ENCODE measurements around the gene CRABP2. TPM values are rescaled to one million over a fixed set of nuclear protein-coding genes. Genes with fewer than 3 reads are reported as not detected.
A peak's percentile ranks its signal among the peaks of the same experiment; 100 is the strongest.

CRABP2 gene
- total RNA-seq = 1 to 10 TPM; 1.5 TPM
- long read RNA-seq = 0 reads

DNA sequence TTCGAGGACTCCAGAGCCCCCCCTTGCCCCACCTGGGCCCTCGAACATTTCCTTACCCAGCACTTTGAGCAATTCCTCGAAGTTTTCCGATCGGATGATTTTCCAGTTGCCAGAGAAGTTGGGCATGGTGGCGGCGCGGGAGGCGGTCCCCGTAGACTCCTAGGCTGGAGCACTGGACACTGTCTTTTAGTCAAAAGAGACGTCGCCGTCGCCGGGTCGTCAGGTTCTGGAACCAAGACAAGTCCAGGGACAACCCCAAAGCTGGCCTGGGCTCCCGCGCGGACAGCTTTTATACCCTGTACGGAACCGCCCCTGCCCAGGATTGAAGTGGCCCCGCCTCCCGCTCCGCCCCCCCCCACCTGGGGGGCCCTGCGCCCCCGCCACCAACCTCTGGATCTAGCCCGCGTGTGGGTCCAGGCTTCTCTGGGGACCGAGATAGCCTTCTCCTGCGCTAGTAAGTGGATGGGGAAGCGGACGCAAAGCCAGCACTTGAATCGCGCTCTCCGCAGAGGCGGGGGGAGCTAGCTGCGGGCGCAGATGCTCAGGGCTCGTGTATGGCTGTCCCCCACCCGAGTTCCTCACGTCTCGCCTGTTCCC, at the start of gene CRABP2:
Gene CRABP2 (minus strand): TSS at position 263 of the 597 bp plus-strand sequence. CDS start 137 bp downstream, at position 126.
- intact Hi-C loops (cut with DNase I) = no loop called here

DNA sequence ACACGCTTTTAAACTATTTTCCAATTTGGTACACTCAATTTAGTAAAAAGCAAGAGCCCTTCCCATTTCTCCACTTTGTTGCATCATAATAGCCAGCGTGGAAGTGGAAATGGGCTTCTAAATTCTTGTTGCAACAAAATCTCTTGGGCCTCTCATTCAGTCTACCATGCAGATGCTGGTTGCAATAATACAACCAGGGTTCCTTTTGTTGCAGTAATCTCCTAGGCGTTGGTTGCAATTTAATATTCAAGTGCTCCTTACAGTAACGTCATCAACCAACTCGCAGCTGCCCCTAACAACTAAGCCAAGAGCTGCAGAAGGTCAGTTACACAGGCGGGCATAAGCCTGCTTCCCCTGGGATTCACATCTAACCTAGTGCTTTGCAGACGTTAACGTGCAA, 48.8 kb upstream of the CRABP2 start:
- intact Hi-C loops (cut with DNase I) = no loop called here
- DNase-seq (no peak), ATAC-seq (no peak)

More for the DNA sequence above, at the start of gene CRABP2:
- DNase-seq (no peak), ATAC-seq (peak; percentile 5 to 8)

DNA sequence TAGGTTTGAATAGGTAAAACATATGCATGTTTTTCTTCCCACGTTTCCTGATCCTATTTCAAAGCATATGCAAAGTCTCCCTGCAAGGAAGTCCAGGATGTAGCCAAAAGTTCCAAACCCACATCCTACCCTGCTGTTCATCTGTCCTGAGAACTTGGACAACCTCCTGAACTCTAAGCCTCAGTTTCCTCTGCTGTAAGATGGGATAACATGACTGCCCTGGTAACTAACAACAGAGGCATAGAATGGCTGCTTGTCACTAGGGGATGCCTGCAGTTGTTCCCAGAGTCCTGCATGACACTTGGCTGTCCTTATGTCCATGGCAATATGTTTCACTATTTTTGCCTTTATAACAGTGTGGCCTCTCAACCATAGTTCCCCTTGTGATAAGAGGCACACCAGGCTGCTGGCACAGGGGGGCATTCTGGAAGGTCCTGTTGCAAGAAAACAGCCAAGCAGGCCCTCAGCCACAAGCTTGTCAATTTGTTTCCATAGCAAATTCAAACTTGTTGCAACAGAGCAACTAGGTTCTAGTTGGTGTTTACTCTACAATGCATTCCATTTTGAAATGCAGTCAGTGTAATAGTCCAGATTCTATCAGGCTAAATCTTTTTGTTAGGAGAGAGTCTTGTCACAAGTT, 47.6 kb upstream of the CRABP2 start:
- intact Hi-C loops (cut with DNase I) = no loop called here
- DNase-seq (no peak), ATAC-seq (no peak)

DNA sequence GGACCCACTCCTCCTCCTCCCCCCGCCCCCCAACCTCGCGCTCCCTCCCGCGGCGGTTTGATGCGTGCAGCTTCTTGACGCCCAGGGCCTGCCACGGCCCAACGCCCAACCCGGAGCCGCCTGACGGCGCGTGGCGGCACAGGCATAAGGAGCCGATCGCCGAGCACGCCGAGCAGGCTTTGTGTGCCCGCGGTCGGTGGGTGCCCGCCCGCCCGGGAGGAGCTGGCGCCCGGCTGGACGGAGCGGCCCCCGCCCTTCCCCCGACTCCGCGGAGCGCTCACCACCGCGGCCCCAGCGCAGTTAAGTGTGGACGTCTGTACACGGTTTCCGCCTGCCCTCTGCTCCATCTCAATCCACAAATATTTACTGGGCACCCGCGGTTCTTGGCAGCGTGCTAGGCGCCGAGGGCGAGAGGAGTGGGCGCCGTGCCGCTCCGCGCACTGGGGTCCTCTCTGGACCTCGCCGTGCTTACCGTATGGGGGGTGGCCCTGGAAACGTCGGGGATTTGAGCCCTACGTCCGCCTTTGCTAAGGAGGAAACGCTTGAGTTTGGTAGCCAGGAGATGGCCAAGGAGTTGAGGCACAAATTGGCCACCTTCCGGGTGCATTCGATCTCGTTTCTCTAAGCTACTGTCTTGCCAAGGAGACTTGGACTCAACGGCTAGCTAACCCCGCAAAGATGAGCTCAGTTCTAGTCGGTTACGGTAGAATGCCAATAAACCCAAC, 46.5 kb upstream of the CRABP2 start:
- intact Hi-C loops (cut with DNase I) = loop anchor here in 1 of 2 donors (2.0 kb wide), 1 partner anchor 15 kb away; the partner anchor contains the start of gene PRCC
- ATAC-seq (peak; percentile 81 to 84), DNase-seq (peak; percentile 98)

DNA sequence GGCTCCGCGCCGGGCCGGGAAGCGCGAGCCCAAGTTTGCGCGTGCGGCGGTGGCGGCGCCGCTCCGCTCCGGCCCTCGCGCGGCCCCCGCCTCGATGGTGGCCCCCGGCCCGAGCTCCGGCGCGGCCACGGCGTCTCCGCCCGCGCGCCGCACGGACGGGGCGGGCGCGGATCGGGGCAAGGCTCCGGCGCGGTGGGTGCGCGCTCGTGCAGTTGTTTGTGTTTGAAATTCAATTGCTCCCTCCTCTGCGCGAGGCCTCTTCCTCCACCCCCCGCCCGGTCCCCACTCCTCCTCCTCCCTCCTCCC, 46.0 kb upstream of the CRABP2 start, which contains the start of gene HDGF:
Gene HDGF (minus strand): TSS at position 225 of the 306 bp plus-strand sequence. CDS start 246 bp downstream, outside the sequence.
- ATAC-seq = no peak
- intact Hi-C loops (cut with DNase I) = loop anchor here in 1 of 2 donors (2.0 kb wide), 1 partner anchor 15 kb away; the partner anchor contains the start of gene PRCC
- DNase-seq = no peak

DNA sequence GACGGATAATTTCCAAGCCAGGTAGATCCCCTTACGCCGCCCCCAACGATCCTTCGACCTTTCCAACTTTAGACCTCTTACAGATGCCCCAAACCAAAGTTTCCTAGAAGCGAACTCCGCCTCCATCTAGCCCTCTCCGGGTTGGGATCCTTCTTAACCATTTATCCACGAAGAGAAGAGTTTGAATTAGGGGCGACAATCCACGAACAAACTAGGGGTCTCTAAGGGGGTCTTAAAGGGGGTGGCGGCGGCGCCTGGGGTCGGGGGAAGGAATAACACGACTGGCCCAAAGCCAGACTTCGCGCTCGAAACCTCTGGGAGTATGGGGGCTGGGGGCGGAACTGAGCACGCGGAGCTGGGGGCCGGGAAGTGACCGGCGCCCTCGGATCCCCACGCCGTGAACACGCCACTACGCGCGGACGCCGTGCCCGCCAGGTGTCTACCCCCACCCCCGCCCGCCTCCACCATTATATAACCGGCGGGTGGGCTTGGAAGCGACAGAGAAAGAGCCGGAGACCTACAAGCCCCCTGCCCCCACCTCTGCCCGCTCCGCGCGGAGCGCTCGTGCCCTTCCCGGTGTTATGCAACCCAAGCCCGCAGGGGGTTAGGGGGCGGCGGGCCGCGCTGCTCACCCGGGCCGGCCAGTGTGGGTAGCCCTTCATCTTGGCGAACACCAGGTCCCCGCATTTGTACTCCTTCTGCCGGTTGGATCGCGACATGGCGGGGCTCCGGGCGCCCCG, 45.5 kb upstream of the CRABP2 start:
- DNase-seq (peak; percentile 66), ATAC-seq (peak; percentile 1 to 13)
- intact Hi-C loops (cut with DNase I) = loop anchor here in 1 of 2 donors (2.0 kb wide), 1 partner anchor 16 kb away; the partner anchor contains the start of gene PRCC

DNA sequence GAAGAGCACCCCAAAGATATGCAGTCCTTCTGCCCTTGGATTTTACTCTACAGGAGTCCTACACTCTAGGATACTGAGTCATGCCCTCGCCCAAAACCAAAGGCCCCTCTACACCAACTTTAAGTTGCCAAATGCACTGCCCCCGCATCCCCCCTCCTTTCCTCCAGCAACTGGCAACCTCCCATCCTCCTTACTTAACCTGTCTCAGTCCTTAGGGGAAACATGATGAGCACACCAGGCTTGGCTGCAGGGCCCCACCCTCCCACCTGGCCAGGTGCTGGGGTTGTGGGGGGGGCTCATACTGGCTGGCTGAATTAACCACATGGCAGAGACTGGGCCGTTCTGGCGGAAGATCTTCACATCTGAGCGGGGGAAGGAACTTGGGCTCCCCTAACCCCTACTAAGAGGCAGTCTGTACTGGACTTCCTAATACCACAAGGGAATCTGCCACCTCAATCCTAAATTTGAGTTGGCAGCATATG, 44.8 kb upstream of the CRABP2 start:
- intact Hi-C loops (cut with DNase I) = loop anchor here in 1 of 2 donors (2.0 kb wide), 1 partner anchor 17 kb away; the partner anchor contains the start of gene PRCC
- ATAC-seq (no peak), DNase-seq (no peak)

DNA sequence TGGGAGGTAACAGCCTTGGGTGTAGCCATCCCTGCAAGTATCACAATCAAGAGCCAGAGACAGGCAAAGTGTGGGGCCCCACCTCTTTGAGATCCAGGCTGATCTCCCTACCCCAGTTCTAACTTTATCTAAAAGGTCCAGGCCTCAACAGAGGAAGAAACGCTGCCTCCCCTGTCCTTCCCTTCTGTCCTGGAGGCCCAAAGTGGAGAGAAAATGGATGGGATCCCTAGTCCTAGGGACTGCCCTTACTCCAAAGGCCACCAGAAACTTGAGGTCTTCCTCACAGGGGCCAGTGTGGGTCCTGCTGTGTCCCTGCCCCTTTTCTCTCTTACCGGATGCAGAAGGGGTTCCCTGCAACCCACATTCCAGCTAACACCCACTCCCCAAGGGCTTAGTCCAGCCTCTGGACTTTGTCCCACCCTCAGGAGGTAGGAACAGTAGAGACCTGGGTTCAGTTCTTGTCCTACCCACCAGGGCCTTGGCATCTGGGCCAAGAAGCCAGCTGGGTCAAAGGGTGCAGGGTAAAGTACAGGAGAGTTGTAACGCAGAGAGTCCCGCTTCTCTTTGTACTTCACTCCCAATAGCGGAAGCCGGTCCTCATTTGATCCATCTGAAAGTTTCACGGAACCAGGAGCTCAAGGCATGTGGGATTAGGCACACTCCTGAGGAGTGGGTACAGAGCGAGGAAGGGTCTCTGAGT, 44.2 kb upstream of the CRABP2 start:
- intact Hi-C loops (cut with DNase I) = loop anchor here in 1 of 2 donors (2.0 kb wide), 1 partner anchor 17 kb away; the partner anchor contains the start of gene PRCC
- ATAC-seq = no peak
- no peak for DNase-seq

DNA sequence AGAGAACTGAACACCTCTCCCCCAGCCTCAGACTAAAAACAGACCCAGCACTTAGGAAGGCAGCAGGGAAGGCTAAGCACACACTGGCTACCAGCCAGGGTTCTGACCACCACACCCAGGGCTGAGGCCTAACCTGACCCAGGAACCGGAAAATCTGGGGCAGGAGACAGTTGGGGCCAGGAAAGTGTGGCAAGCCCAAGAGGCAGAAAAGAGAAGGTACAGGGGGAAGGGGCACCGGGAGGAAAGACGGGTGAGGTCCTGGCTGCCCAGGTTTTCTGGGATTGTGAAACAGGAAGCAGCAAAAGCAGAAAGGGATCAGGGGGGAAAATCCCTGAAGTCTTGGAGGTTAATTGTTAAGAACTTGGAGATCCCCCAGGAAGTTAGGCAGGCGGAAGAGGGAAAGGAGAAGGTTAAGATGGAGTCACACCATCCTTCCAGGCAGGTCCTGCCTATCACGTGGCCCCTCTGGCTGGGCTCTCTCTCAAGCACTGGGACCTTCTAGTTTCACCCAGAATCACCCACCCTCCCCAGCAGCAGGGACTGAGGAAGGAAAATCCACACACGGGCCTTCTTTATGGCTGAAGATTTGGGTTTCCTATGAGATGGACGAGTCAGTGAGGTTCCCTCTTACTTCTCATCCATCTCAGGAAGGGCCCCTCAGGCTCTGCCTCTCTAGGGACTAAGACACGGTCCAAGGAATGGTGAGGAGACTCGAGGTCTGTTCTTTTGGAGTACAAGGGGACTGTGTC, 43.5 kb upstream of the CRABP2 start:
- DNase-seq = peak; percentile 80
- intact Hi-C loops (cut with DNase I) = no loop called here
- ATAC-seq = peak in 1 of 2 donors; percentile 12

DNA sequence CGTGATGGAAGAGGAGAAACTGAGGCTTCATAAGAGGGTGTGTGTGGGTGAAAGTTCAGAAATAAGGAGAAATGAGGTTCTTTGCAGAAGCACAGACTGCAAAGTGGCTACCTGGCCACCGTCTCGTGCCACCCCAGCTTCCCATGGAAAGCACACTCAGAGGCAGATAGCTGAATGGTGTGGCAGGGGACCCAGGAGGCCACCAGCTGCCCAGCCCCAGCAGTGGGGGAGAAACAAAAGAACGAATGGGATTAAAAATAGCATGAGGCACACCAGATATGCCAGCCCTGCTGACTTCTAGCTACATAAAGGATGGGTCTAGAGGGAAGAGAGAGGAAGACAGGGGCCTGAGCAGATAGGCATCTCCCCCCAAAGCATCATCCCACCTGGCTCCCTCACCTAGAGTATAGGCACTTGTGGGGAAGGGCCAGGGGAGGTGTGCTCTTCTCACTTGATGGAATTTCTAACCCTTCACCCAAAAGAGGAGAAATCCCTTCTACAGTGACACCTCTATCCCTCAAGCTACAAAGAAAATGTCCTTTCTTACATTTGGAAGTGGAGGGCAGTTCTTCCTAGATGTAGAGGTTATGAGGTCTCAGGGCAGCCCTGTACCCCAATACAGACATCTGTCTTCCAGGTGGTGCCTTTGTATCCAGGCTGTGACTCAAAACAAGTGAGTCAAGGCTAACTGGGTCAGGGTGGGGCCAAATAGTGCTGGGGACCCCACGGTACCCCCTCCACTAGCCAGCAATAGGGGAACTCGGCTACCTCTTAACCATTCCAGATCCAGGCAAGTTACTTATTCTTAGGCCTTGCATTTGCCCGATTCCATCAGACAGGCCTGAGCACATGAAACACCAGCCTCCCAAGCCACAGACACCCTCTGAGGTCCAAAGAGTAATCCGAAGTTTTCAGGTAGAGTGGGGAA, 42.6 kb upstream of the CRABP2 start:
- DNase-seq (no peak), ATAC-seq (no peak)
- intact Hi-C loops (cut with DNase I) = no loop called here

DNA sequence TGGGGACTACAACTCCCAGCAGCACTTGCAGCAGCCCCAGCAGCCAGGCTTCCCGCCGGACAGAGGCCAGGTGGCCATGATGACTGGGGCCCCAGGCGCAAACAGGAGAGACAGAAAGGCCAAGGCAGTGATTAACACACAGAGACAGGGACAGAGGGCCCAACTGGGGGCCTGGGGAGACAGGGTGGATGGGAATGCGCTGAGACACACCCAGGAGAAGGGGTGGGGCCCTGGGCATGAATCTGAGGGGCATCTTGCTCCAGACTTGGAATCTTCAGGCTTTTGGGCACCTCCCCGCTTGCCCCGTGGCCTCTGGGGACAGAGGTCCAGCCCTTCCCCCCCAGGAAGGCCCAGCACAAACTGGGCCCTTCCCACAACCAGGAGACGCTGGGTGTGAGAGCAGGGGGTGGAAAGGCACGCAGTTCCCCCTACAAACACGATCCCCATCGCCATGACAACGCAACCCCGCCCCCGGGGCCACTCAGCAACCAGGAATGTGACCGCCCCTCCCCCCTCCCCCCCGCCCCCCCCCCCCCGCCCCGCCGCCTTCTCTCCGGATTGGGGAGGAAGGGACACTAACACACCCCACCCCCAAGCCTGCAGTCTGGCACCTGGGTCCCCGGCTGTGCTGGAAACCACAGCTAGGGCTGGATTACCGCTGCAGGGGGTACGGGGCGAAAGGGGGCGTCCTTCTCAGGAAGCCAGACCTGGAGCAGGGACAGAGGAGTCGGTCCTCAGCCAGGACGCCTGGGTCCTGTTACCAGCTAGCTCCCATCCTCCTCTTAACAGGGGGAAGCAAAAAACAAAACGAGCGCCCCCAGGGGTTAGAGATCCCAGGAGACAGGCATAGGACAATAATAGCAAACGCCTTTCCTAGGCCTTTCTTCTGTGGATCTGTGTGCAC, 41.6 kb upstream of the CRABP2 start:
- intact Hi-C loops (cut with DNase I) = no loop called here

DNA sequence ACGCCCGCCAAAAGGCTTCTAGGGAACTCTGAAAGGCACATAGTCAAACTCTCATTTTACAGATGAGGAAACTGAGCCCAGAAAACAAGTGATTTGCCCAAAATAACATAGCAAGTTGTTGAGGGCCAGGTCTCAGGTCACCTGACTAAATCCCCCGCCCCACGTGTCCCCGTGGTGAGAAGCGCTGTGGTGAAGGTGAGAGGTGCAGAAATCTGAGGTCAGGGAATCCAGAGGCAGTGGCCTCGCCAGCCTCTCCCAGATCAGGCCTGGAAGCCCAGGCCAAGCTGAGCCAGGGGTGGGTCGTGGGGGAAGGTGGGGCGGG, 41.0 kb upstream of the CRABP2 start:
- intact Hi-C loops (cut with DNase I) = no loop called here
- DNase-seq (no peak), ATAC-seq (no peak)

More for the DNA sequence above, 41.6 kb upstream of the CRABP2 start:
- DNase-seq = peak; percentile 96
- peak; percentile 71 to 72 for ATAC-seq

DNA sequence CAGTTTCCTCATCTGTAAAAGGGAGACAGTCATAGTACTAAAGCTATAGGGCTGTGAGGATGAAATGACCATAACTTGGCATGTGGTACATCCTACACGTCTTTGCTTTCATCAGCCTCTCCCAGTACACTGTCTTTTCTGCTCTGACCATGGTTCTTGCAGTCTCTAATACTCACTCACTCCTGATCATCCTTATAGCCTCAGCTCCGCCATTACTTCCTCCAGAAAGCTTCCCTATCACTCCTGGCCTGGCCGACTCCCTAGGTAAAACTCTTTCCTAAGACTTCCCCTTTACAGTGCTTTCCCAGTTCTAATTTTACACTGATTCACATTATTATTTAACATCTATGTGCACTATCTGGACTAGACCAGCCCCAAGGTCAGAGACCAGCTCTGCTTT, 40.5 kb upstream of the CRABP2 start:
- DNase-seq (no peak), ATAC-seq (no peak)
- intact Hi-C loops (cut with DNase I) = no loop called here

DNA sequence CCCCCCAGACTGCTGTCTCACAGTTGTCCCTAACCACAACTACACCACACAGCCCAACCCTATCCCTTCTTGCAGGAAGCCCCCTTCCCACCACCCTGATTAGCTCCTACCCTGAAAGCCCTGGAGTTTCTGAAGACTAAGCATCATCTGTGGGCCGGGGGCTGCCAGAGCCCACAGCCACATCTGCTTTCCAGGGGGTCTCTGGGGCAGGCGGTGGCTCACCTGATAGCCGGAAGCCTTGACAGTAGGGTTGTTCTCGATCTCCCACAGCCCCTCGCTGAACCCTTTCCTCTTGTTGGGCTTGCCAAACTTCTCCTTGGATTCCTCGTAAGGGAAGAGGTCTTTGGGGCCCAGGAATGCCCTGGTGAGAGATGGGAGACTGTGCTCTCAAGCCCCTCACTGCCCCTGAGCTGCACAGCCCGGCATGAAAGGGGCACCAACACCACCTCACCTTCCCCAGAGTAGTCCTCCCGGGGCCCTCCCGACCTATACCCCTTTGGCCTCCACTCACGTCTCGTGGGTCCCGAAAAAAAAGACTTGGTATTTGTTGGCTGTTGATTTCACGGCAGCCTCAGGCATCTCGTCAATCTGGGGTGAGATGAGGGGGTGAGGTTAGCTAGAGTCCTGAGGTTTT, 39.5 kb upstream of the CRABP2 start:
- DNase-seq = no peak
- intact Hi-C loops (cut with DNase I) = no loop called here
- ATAC-seq = no peak

DNA sequence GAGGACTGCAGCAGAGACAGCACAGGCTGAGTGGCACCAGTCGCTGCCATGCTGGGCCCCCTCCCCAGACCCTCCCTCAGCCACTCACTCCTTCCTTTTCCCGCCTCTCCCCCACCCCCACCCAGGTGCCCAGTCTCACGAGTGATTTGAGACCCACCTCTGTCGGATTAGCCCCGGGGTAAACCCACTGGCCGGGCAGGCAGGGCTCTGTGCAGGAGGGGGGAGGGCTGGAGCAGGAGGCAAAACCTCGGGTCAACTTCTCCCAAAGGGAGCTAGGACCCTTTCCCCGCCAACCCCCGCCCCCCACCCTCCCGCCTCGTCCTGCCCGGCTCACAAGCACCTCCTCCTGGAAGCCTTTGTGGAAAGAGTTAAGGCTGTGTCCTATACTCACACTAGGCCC, 39.0 kb upstream of the CRABP2 start:
- DNase-seq (no peak), ATAC-seq (no peak)
- intact Hi-C loops (cut with DNase I) = no loop called here

All from left cardiac atrium (tissue), 4 donors.